ENCODE results near the gene SLC4A4. TPM values are rescaled to one million over a fixed set of nuclear protein-coding genes. Genes with fewer than 3 reads are reported as not detected.

SLC4A4 gene
- total RNA-seq, 2 donors from 2014 or later, result 48.3 to 89.2 TPM

DNA sequence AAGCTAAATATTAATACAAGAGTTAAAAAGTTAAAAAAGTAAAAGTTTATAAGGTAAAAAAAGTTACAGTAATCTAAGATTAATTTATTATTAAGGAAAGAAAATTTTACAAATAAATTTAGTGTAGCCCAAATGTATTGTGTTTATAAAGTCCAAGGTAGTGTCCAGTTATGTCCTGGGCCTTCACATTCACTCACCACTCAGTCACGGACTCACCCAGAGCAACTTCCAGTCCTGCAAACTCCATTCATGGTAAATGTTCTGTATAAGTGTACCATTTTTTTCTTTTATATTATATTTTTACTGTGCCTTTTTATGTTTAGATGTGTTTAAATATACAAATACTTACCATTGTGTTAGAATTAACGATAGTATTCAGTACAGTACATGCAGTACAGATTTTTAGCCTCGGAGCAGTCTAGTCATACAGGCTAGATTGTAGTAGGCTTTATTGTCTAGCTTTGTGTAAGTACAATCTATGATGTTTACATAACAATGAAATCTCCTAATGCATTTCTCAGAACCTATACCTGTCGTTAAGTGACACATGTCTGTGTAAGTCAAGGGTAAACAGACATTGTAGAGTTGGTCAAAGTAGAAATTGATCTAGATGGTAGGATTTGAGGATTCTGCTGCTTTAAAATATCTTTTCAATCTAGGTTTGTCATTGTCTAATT lies 247.4 kb downstream of the SLC4A4 start:
- no peaks in the 10 kb centered on the region for H3K9me3 ChIP-seq
- no peak for DNase-seq (ENCODE audit: low spot score)

DNA sequence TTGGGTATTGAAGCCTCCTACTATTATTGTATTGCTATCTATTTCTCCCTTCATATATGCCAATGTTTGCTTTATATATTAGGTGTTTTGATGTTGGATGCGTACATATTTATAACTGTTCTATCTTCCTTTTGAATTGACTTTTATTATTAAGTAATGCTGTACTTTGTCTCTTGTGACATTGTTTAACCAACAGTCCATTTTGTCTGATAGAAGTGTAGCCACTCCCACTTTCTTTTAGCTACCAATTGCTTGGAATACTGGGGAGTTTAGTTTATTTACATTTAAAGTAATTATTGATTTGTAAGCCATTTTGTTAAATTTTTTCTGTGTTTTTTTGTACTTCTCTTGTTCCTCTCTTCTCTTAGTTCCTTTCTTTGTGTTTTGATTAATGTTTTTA lies 249.2 kb downstream of the SLC4A4 start:
- H3K4me3 ChIP-seq, result no peak overlapping the region
- intact Hi-C loops (cut with DNase I), result no loop called here
- H3K27me3 ChIP-seq (replicated peaks; ENCODE audit: insufficient read depth), result no peaks in the 10 kb centered on the region
- no peaks in the 10 kb centered on the region for H3K4me1 ChIP-seq (replicated peaks)
- H3K9me3 ChIP-seq, result no peaks in the 10 kb centered on the region
- DNase-seq (ENCODE audit: low spot score), result no peak
- no peak overlapping the region for H3K27ac ChIP-seq
- WGBS, result 98% methylated on average over 1 of the region's 1 CpG
- no peaks in the 10 kb centered on the region for H3K36me3 ChIP-seq
- TF ChIP-seq, protein P1, sequence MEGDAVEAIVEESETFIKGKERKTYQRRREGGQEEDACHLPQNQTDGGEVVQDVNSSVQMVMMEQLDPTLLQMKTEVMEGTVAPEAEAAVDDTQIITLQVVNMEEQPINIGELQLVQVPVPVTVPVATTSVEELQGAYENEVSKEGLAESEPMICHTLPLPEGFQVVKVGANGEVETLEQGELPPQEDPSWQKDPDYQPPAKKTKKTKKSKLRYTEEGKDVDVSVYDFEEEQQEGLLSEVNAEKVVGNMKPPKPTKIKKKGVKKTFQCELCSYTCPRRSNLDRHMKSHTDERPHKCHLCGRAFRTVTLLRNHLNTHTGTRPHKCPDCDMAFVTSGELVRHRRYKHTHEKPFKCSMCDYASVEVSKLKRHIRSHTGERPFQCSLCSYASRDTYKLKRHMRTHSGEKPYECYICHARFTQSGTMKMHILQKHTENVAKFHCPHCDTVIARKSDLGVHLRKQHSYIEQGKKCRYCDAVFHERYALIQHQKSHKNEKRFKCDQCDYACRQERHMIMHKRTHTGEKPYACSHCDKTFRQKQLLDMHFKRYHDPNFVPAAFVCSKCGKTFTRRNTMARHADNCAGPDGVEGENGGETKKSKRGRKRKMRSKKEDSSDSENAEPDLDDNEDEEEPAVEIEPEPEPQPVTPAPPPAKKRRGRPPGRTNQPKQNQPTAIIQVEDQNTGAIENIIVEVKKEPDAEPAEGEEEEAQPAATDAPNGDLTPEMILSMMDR (IDR thresholded peaks at IDR 0.05), result no peak
- no peak for TF ChIP-seq POLR2A (IDR thresholded peaks at IDR 0.05)
- no peak for TF ChIP-seq POLR2AphosphoS5 (IDR thresholded peaks at IDR 0.05)

More for the DNA sequence above, 247.4 kb downstream of the SLC4A4 start:
- Histone ChIP-seq H3K4me1 (replicated peaks) (no peaks in the 10 kb centered on the region), H3K4me3 (no peak overlapping the region), H3K27ac (no peak overlapping the region), H3K36me3 (no peaks in the 10 kb centered on the region), H3K27me3 (replicated peaks; ENCODE audit: insufficient read depth) (no peaks in the 10 kb centered on the region)
- TF ChIP-seq POLR2AphosphoS5 (IDR thresholded peaks at IDR 0.05), result no peak
- TF ChIP-seq POLR2A (IDR thresholded peaks at IDR 0.05), result no peak
- TF ChIP-seq, protein P1 (IDR thresholded peaks at IDR 0.05), result no peak
- 40% methylated on average over 4 of the region's 4 CpGs for WGBS
- intact Hi-C loops (cut with DNase I), result no loop called here

DNA sequence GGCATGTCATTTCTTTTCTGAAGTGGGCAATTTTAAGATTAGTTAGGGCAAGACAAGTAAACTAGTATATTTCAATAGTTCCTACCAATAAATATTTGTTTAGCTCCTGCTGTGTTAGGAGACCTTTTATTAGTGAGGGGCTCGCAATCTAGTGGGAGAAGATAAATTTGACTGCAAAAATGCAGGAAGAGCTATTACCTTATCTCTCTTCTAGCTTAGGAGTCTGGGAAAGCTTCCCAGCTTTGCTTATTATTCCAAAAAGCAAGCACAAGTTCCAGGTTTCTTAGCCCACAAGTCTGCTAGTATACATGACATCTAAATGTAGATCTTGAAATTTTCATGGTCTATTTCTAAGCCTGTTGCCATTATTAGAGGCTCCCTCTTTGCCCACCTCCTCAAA lies 254.0 kb downstream of the SLC4A4 start:
- no peak for TF ChIP-seq POLR2A (IDR thresholded peaks at IDR 0.05)
- TF ChIP-seq, protein P1 (IDR thresholded peaks at IDR 0.05), result no peak
- TF ChIP-seq POLR2AphosphoS5 (IDR thresholded peaks at IDR 0.05), result no peak
- intact Hi-C loops (cut with DNase I), result no loop called here
- no peak for DNase-seq (ENCODE audit: low spot score)
- Histone ChIP-seq H3K27ac (no peak overlapping the region), H3K36me3 (no peaks in the 10 kb centered on the region), H3K27me3 (replicated peaks; ENCODE audit: insufficient read depth) (no peaks in the 10 kb centered on the region), H3K4me3 (no peak overlapping the region), H3K9me3 (no peaks in the 10 kb centered on the region), H3K4me1 (replicated peaks) (no peaks in the 10 kb centered on the region)
- WGBS, result 50% methylated on average over 1 of the region's 1 CpG

DNA sequence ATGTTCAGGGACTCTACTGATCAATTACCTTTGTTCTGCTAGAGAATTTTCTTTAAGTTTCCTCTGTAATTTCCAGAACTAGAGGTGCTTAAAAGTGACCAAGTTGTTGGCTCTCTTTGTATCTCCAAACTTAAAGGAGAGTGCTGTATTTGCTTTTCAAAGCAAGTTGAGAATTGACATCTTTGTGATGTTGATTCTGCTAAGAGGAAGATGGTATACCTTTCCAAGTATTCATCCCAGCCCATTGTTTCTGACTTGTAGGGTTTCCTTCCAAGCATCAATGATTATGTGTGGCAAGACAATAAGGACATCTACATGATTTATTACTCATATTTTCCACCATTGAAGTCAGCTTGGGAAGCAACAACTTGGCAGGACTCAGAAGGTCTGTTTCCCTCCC lies 254.5 kb downstream of the SLC4A4 start:
- Histone ChIP-seq H3K4me3 (no peak overlapping the region), H3K9me3 (no peaks in the 10 kb centered on the region), H3K27me3 (replicated peaks; ENCODE audit: insufficient read depth) (no peaks in the 10 kb centered on the region), H3K36me3 (no peaks in the 10 kb centered on the region), H3K27ac (no peak overlapping the region), H3K4me1 (replicated peaks) (no peaks in the 10 kb centered on the region)
- intact Hi-C loops (cut with DNase I), result no loop called here
- no peak for DNase-seq (ENCODE audit: low spot score)
- TF ChIP-seq, protein P1 (IDR thresholded peaks at IDR 0.05), result no peak
- TF ChIP-seq POLR2A (IDR thresholded peaks at IDR 0.05), result no peak
- TF ChIP-seq POLR2AphosphoS5 (IDR thresholded peaks at IDR 0.05), result no peak

DNA sequence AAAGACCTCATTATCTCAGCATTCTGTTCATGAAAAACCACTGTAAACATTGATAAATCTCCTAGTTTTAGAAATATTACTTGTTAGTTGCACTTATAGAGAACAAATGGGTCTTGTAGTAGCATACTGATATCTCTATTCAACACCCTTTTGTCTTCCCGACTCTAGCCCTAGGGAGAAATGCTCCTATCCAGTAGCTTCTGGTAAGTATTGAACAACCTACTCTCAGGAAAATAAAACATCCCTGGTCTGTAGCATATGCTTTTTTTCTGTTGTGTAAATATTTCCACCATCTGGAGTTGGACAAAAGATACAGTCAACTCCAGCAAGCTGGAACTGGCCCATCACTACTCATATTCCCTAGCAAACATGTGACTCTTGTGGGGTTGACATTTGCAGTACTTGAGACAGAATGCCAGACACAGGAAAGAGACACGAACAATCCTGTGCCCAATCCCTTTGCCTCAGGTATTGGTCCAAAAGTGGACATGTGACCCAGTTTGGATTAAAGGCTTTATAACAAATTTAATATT lies 256.8 kb downstream of the SLC4A4 start:
- 21% methylated on average over 2 of the region's 2 CpGs for WGBS

More for the DNA sequence above, 256.8 kb downstream of the SLC4A4 start:
- no peak for TF ChIP-seq POLR2AphosphoS5 (IDR thresholded peaks at IDR 0.05)
- no peak for TF ChIP-seq POLR2A (IDR thresholded peaks at IDR 0.05)
- TF ChIP-seq, protein P1 (IDR thresholded peaks at IDR 0.05), result no peak
- Histone ChIP-seq H3K27ac (no peak overlapping the region), H3K4me3 (no peak overlapping the region), H3K4me1 (replicated peaks) (no peaks in the 10 kb centered on the region), H3K27me3 (replicated peaks; ENCODE audit: insufficient read depth) (no peaks in the 10 kb centered on the region), H3K36me3 (no peaks in the 10 kb centered on the region), H3K9me3 (no peaks in the 10 kb centered on the region)
- intact Hi-C loops (cut with DNase I), result no loop called here
- DNase-seq (ENCODE audit: low spot score), result no peak
